ENCODE results near the gene STXBP5. TPM values are rescaled to one million over a fixed set of nuclear protein-coding genes. Genes with fewer than 3 reads are reported as not detected.
"Not testable (repeated sequence)": the region's sequence is repeated elsewhere in the genome, so short reads cannot be mapped to it uniquely, and the experiment has no call there.

The STXBP5 gene
- total and polyA plus RNA-seq, 4 experiments from 2014 or later: 0.90 to 36.5 (median 21.9) TPM

DNA sequence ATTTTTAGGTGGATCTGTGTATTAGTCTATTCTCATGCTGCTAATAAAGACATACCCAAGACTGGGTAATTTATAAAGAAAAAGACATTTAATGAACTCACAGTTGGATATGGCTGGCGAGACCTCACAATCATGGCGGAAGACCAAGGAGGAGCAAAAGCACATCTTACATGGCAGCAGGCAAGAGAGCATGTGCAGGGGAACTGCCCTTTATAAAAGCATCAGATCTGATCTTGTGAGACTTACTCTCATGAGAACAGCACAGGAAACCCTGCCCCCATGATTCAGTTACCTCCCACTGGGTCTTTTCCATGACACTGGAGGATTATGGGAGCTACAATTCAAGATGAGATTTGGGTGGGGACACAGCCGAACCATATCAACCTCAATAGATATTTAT is 176.6 kb downstream of the STXBP5 start:
- Mint-ChIP-seq H3K27ac (peak overlapping the region in 1 of 7 donors; percentile 15), H3K36me3 (peaks cover 53 to 63% of the 10 kb centered on the region in 2 donors)
- H3K27me3 Mint-ChIP-seq; H3K27ac ChIP-seq (ENCODE audit: low read depth, low read length); H3K27me3 ChIP-seq (ENCODE audit: insufficient read depth, low read length); H3K4me1 Mint-ChIP-seq; H3K4me3 Mint-ChIP-seq; H3K4me1 ChIP-seq (ENCODE audit: insufficient read depth, low read length); CTCF ChIA-PET (ENCODE audit: partially characterized antibody); H3K9me3 ChIP-seq (ENCODE audit: control insufficient read depth in 1 of 2, low read length in 2 of 2); H3K36me3 ChIP-seq (ENCODE audit: insufficient read depth, low read length); H3K4me3 ChIP-seq (ENCODE audit: low read length in 2 of 2); H3K9me3 Mint-ChIP-seq: not testable (repeated sequence)
- peak in 1 of 5 donors; percentile 13 for DNase-seq
- intact Hi-C loops (cut with micrococcal nuclease): loop anchor here (5.0 kb wide), 1 partner anchor 524 kb away; no protein-coding TSS in a partner anchor
- POLR2A ChIA-PET (ENCODE audit: partially characterized antibody): interaction anchor here (1.2 kb wide), 1 partner anchor 8 kb away, joined by 4 read pairs; no protein-coding TSS in a partner anchor

GRCh38 chr6:147381712-147382111 is 177.5 kb downstream of the STXBP5 start:
- CTCF ChIA-PET (ENCODE audit: partially characterized antibody): no interaction called here
- intact Hi-C loops (cut with micrococcal nuclease): loop anchor here (5.0 kb wide), 1 partner anchor 524 kb away; no protein-coding TSS in a partner anchor
- Mint-ChIP-seq H3K4me1 (no peaks in the 10 kb centered on the region), H3K36me3 (peaks cover 53 to 59% of the 10 kb centered on the region in 2 donors), H3K27ac (peak overlapping the region in 1 of 7 donors; percentile 55), H3K4me3 (no peak overlapping the region), H3K27me3 (no peaks in the 10 kb centered on the region), H3K9me3 (peaks cover 0 to 4% (median 0%) of the 10 kb centered on the region in 8 donors)
- no peaks in the 10 kb centered on the region for H3K27me3 ChIP-seq (ENCODE audit: insufficient read depth, low read length)
- H3K36me3 ChIP-seq (ENCODE audit: insufficient read depth, low read length): peaks cover 4% of the 10 kb centered on the region
- no peak overlapping the region for H3K27ac ChIP-seq (ENCODE audit: low read depth, low read length)
- POLR2A ChIA-PET (ENCODE audit: partially characterized antibody): interaction anchor here (1.2 kb wide), 1 partner anchor 9 kb away, joined by 4 read pairs; no protein-coding TSS in a partner anchor
- no peak for DNase-seq
- no peak overlapping the region for H3K4me3 ChIP-seq (ENCODE audit: low read length in 2 of 2)
- no peaks in the 10 kb centered on the region for H3K9me3 ChIP-seq (ENCODE audit: control insufficient read depth in 1 of 2, low read length in 2 of 2)
- H3K4me1 ChIP-seq (ENCODE audit: insufficient read depth, low read length): no peaks in the 10 kb centered on the region

GRCh38 chr6:147382945-147383554 is 178.8 kb downstream of the STXBP5 start:
- no peak overlapping the region for H3K4me3 ChIP-seq (ENCODE audit: low read length in 2 of 2)
- H3K9me3 ChIP-seq (ENCODE audit: control insufficient read depth in 1 of 2, low read length in 2 of 2): no peaks in the 10 kb centered on the region
- H3K9me3 Mint-ChIP-seq: peaks cover 0 to 4% (median 0%) of the 10 kb centered on the region in 8 donors
- H3K36me3 Mint-ChIP-seq: peaks cover 47 to 54% of the 10 kb centered on the region in 2 donors
- POLR2A ChIA-PET (ENCODE audit: partially characterized antibody): no interaction called here
- no peak for DNase-seq
- H3K27ac Mint-ChIP-seq: no peak overlapping the region
- no peak overlapping the region for H3K4me3 Mint-ChIP-seq
- H3K4me1 ChIP-seq (ENCODE audit: insufficient read depth, low read length): no peaks in the 10 kb centered on the region
- H3K27me3 ChIP-seq (ENCODE audit: insufficient read depth, low read length): no peaks in the 10 kb centered on the region
- no peak overlapping the region for H3K27ac ChIP-seq (ENCODE audit: low read depth, low read length)
- CTCF ChIA-PET (ENCODE audit: partially characterized antibody): interaction anchor here (0.9 to 1.6 kb wide), 7 partner anchors 10 to 451 kb away, joined by 3 to 5 read pairs (median 3); no protein-coding TSS in a partner anchor
- H3K4me1 Mint-ChIP-seq: no peaks in the 10 kb centered on the region
- intact Hi-C loops (cut with micrococcal nuclease): loop anchor here (5.0 kb wide), 1 partner anchor 526 kb away; no protein-coding TSS in a partner anchor
- H3K27me3 Mint-ChIP-seq: no peaks in the 10 kb centered on the region
- H3K36me3 ChIP-seq (ENCODE audit: insufficient read depth, low read length): peaks cover 4% of the 10 kb centered on the region

DNA sequence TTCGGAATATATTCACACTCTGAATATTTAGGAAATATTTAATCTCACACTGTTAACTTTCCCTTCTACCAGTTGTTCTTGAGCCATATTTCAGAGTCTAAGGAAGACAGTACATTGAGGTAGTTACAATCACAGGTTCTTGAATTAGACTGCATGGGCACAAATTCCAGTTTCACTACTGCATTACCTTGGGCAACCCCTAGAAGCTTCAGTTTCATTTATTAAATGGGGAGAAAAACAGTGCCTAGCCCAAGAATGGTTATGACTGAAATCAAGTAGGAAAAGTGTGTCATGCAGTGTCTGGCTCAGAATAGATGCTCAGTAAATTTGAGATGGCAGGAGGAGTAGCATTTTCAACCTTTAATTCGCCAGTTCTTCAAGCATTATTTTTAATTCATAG is 179.8 kb downstream of the STXBP5 start:
- CTCF ChIA-PET (ENCODE audit: partially characterized antibody): interaction anchor here (1.5 to 1.6 kb wide), 2 partner anchors 11 to 12 kb away, joined by 4 to 5 read pairs; no protein-coding TSS in a partner anchor
- peaks cover 41 to 50% of the 10 kb centered on the region in 2 donors for H3K36me3 Mint-ChIP-seq
- no peaks in the 10 kb centered on the region for H3K4me1 ChIP-seq (ENCODE audit: insufficient read depth, low read length)

GRCh38 chr6:147384737-147385710 is 180.8 kb downstream of the STXBP5 start:
- H3K27ac ChIP-seq (ENCODE audit: low read depth, low read length): no peak overlapping the region

More for the DNA sequence above, 179.8 kb downstream of the STXBP5 start:
- no peaks in the 10 kb centered on the region for H3K27me3 Mint-ChIP-seq
- H3K4me1 Mint-ChIP-seq: no peaks in the 10 kb centered on the region
- H3K4me3 ChIP-seq (ENCODE audit: low read length in 2 of 2): no peak overlapping the region
- no peak overlapping the region for H3K27ac ChIP-seq (ENCODE audit: low read depth, low read length)
- intact Hi-C loops (cut with micrococcal nuclease): loop anchor here (5.0 kb wide), 1 partner anchor 527 kb away; no protein-coding TSS in a partner anchor
- POLR2A ChIA-PET (ENCODE audit: partially characterized antibody): no interaction called here
- no peak overlapping the region for H3K27ac Mint-ChIP-seq
- H3K9me3 Mint-ChIP-seq: peaks cover 0 to 4% (median 0%) of the 10 kb centered on the region in 8 donors
- H3K4me3 Mint-ChIP-seq: no peak overlapping the region
- peaks cover 1% of the 10 kb centered on the region for H3K36me3 ChIP-seq (ENCODE audit: insufficient read depth, low read length)
- DNase-seq: no peak
- H3K27me3 ChIP-seq (ENCODE audit: insufficient read depth, low read length): no peaks in the 10 kb centered on the region
- H3K9me3 ChIP-seq (ENCODE audit: control insufficient read depth in 1 of 2, low read length in 2 of 2): no peaks in the 10 kb centered on the region

DNA sequence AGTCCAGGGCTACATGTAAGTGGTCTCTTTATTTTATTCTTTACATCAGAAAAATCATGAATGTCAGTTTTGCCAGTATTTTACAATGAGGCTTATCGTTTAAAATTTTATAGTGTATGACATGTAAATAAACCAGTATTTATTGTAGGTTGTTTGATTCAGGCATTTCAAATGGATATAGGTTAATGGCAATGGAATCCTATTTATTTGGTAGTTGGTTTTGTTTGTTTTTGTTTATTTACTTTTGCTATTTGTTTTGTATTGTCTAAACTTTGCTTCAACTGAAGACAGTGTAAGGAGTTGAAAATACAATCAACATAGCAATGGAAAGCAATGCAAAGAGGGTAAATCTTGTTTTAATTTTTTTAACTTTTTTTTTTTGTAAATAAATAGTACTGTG is 185.2 kb downstream of the STXBP5 start:
- H3K27me3 ChIP-seq (ENCODE audit: insufficient read depth, low read length): no peaks in the 10 kb centered on the region
- Mint-ChIP-seq H3K9me3 (no peaks in the 10 kb centered on the region), H3K4me1 (peaks cover 0 to 4% (median 1%) of the 10 kb centered on the region in 4 donors), H3K36me3 (peaks cover 12 to 15% of the 10 kb centered on the region in 2 donors), H3K27me3 (no peaks in the 10 kb centered on the region), H3K27ac (no peak overlapping the region), H3K4me3 (no peak overlapping the region)
- intact Hi-C loops (cut with micrococcal nuclease): no loop called here
- H3K27ac ChIP-seq (ENCODE audit: low read depth, low read length): no peak overlapping the region
- no peaks in the 10 kb centered on the region for H3K9me3 ChIP-seq (ENCODE audit: control insufficient read depth in 1 of 2, low read length in 2 of 2)
- no peak overlapping the region for H3K4me3 ChIP-seq (ENCODE audit: low read length in 2 of 2)
- DNase-seq: no peak
- ChIA-PET POLR2A (ENCODE audit: partially characterized antibody) (no interaction called here), CTCF (ENCODE audit: partially characterized antibody) (no interaction called here)
- H3K4me1 ChIP-seq (ENCODE audit: insufficient read depth, low read length): no peaks in the 10 kb centered on the region
- no peaks in the 10 kb centered on the region for H3K36me3 ChIP-seq (ENCODE audit: insufficient read depth, low read length)

More at GRCh38 chr6:147384737-147385710, 180.8 kb downstream of the STXBP5 start:
- POLR2A ChIA-PET (ENCODE audit: partially characterized antibody): no interaction called here
- no peaks in the 10 kb centered on the region for H3K36me3 ChIP-seq (ENCODE audit: insufficient read depth, low read length)
- Mint-ChIP-seq H3K36me3 (peaks cover 37 to 42% of the 10 kb centered on the region in 2 donors), H3K4me3 (no peak overlapping the region), H3K9me3 (peaks cover 0 to 4% (median 0%) of the 10 kb centered on the region in 8 donors), H3K27ac (no peak overlapping the region), H3K27me3 (no peaks in the 10 kb centered on the region), H3K4me1 (no peaks in the 10 kb centered on the region)
- CTCF ChIA-PET (ENCODE audit: partially characterized antibody): interaction anchor here (0.7 kb wide), 1 partner anchor 9 kb away, joined by 3 read pairs; no protein-coding TSS in a partner anchor
- H3K4me1 ChIP-seq (ENCODE audit: insufficient read depth, low read length): no peaks in the 10 kb centered on the region
- no peak overlapping the region for H3K4me3 ChIP-seq (ENCODE audit: low read length in 2 of 2)
- no peaks in the 10 kb centered on the region for H3K9me3 ChIP-seq (ENCODE audit: control insufficient read depth in 1 of 2, low read length in 2 of 2)
- intact Hi-C loops (cut with micrococcal nuclease): loop anchor here (5.0 kb wide), 1 partner anchor 528 kb away; no protein-coding TSS in a partner anchor
- no peaks in the 10 kb centered on the region for H3K27me3 ChIP-seq (ENCODE audit: insufficient read depth, low read length)
- no peak for DNase-seq

All from CD4-positive, alpha-beta memory T cell (primary cell).